SU-DHL-6 (cell line): ENCODE measurements around the gene SLC18A2.

Experiments used
- H2AFZ ChIP-seq: fragments of 200-600 bp; sonication (generic); 2 replicates; pipeline ENCODE4 v1.6.1; 2014; ENCODE audit warnings: low read depth, mild to moderate bottlenecking, moderate library complexity, mixed read lengths, antibody characterized with exemption, low read length; ENCODE audit not compliant: severe bottlenecking
- H3F3A ChIP-seq: fragments of 200-600 bp; shearing (Covaris generic); 2 replicates; pipeline ENCODE4 v1.6.0; 2016; ENCODE audit warnings: antibody characterized with exemption, mild to moderate bottlenecking; ENCODE audit not compliant: insufficient read depth
- H3K27ac ChIP-seq: fragments of 200-600 bp; sonication (generic); 2 replicates; pipeline ENCODE4 v1.5.1; 2016; ENCODE audit warnings: low read depth, mild to moderate bottlenecking, low read length, moderate library complexity, mixed read lengths
- H3K27me3 ChIP-seq: fragments of 200-600 bp; sonication (generic), shearing (Covaris generic); 2 replicates; pipeline ENCODE4 v1.6.0; 2014; ENCODE audit warnings: mild to moderate bottlenecking, low read length
- H3K36me3 ChIP-seq: fragments of 200-600 bp; sonication (generic); 2 replicates; pipeline ENCODE4 v1.6.1; 2014; ENCODE audit warnings: mild to moderate bottlenecking, low read length, mixed read lengths
- H3K4me2 ChIP-seq: fragments of 300-600, 200-600 bp; shearing (Covaris generic), sonication (generic); 2 replicates; pipeline ENCODE4 v1.6.0; 2014; ENCODE audit warnings: low read length, low read depth, mild to moderate bottlenecking; ENCODE audit not compliant: poor library complexity, severe bottlenecking
- H3K4me3 ChIP-seq: fragments of 200-600 bp; sonication (generic); 2 replicates; pipeline ENCODE4 v1.5.1; 2014; ENCODE audit warnings: antibody characterized with exemption, low read length, mild to moderate bottlenecking, mixed read lengths; ENCODE audit not compliant: insufficient read depth, poor library complexity, severe bottlenecking
- H3K79me2 ChIP-seq: fragments of 200-600 bp; sonication (generic); 2 replicates; pipeline ENCODE4 v1.6.1; 2014; ENCODE audit warnings: mild to moderate bottlenecking, low read length, moderate library complexity; ENCODE audit not compliant: insufficient read depth
- H3K9ac ChIP-seq: fragments of 200-600 bp; sonication (generic); 2 replicates; pipeline ENCODE4 v1.7.0; 2014; ENCODE audit warnings: mild to moderate bottlenecking, low read length
- H3K9me2 ChIP-seq: fragments of 200-600 bp; sonication (generic); replicated peaks from 2 replicates; pipeline ENCODE4 v1.6.1; 2014; ENCODE audit warnings: low read length; ENCODE audit not compliant: insufficient read depth
- H3K9me3 ChIP-seq: fragments of 200-600 bp; sonication (generic); 2 replicates; pipeline ENCODE4 v1.6.1; 2014; ENCODE audit warnings: low read length, mixed read lengths; ENCODE audit not compliant: insufficient read depth
- H4K20me1 ChIP-seq: fragments of 200-600 bp; sonication (generic); 2 replicates; pipeline ENCODE4 v1.6.1; 2014; ENCODE audit warnings: low read depth, mild to moderate bottlenecking, antibody characterized with exemption, low read length, moderate library complexity, mixed read lengths
- EZH2phosphoT487 ChIP-seq: fragments of 200-600 bp; sonication (generic), shearing (Covaris generic); conservative IDR thresholded peaks from 2 replicates; pipeline ENCODE4 v1.6.1; 2018; ENCODE audit warnings: mild to moderate bottlenecking, antibody characterized with exemption, low read length, moderate library complexity, mixed read lengths
- TF ChIP-seq, protein P1 (sequence below): fragments of 200-600 bp; sonication (generic); IDR thresholded peaks from one replicate; pipeline ENCODE4 v1.5.1; 2017; ENCODE audit warnings: antibody characterized with exemption, mild to moderate bottlenecking, low read length, moderate library complexity; ENCODE audit not compliant: insufficient read depth, poor library complexity, severe bottlenecking

Gene SLC18A2

DNA sequence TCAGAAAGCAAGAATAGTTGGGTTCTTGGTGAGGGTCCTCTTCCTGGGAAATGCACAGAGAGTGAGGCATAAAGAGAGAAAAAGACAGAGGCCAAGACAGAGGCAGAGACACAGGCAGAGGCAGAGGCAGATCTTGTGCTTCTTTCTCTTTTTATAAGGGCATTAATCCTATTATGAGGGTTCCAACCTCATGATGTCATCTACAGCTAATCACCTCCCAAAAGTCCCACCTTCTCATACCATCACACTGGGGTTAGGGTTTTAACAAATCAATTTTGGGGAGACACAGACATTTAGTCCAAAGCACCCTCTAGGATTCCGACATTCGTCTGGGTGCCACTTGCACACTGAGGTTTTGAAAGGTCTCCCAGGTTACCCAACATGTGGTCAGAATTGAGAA lies 25.8 kb upstream of the SLC18A2 start:
- no peak for TF ChIP-seq EZH2phosphoT487
- TF ChIP-seq, protein P1, sequence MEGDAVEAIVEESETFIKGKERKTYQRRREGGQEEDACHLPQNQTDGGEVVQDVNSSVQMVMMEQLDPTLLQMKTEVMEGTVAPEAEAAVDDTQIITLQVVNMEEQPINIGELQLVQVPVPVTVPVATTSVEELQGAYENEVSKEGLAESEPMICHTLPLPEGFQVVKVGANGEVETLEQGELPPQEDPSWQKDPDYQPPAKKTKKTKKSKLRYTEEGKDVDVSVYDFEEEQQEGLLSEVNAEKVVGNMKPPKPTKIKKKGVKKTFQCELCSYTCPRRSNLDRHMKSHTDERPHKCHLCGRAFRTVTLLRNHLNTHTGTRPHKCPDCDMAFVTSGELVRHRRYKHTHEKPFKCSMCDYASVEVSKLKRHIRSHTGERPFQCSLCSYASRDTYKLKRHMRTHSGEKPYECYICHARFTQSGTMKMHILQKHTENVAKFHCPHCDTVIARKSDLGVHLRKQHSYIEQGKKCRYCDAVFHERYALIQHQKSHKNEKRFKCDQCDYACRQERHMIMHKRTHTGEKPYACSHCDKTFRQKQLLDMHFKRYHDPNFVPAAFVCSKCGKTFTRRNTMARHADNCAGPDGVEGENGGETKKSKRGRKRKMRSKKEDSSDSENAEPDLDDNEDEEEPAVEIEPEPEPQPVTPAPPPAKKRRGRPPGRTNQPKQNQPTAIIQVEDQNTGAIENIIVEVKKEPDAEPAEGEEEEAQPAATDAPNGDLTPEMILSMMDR = no peak
- Histone ChIP-seq H3K27me3 (no peaks in the 10 kb centered on the region), H3K27ac (no peak overlapping the region), H3K4me2 (no peak overlapping the region), H3F3A (no peaks in the 10 kb centered on the region), H2AFZ (no peak overlapping the region), H3K36me3 (no peaks in the 10 kb centered on the region), H3K9ac (no peak overlapping the region), H4K20me1 (no peaks in the 10 kb centered on the region), H3K79me2 (no peaks in the 10 kb centered on the region), H3K4me3 (no peak overlapping the region), H3K9me3 (no peaks in the 10 kb centered on the region), H3K9me2 (no peaks in the 10 kb centered on the region)

DNA sequence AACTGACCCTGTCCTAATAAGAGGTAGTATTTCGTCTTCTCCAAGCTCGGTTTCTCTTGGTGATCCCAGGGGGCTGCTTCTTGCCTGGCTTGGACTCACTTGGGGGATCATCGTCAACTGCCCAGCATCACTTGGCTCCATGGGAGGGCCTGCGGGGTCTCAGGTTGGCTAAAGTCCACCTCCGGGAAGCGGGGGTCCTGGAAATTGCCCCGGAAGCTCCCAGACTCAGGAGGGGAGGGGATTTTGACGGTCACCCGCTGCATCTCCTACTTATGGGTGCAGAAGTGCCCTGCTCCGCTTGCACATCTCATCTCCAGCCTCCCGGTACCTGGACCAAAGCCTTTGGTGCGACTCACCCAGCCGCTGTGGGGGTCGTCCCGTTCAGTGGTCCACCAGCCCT lies 24.9 kb upstream of the SLC18A2 start:
- TF ChIP-seq, protein P1 = no peak
- TF ChIP-seq EZH2phosphoT487 = no peak
- H3K79me2 ChIP-seq = no peaks in the 10 kb centered on the region
- no peaks in the 10 kb centered on the region for H3K9me2 ChIP-seq
- peak overlapping the region; percentile 50 for H3K4me2 ChIP-seq
- no peak overlapping the region for H3K9ac ChIP-seq
- no peaks in the 10 kb centered on the region for H3K9me3 ChIP-seq
- H2AFZ ChIP-seq = peak overlapping the region; percentile 74
- no peak overlapping the region for H3K4me3 ChIP-seq
- H3K27ac ChIP-seq = no peak overlapping the region
- no peaks in the 10 kb centered on the region for H3F3A ChIP-seq
- H4K20me1 ChIP-seq = no peaks in the 10 kb centered on the region
- no peaks in the 10 kb centered on the region for H3K36me3 ChIP-seq
- no peaks in the 10 kb centered on the region for H3K27me3 ChIP-seq

DNA sequence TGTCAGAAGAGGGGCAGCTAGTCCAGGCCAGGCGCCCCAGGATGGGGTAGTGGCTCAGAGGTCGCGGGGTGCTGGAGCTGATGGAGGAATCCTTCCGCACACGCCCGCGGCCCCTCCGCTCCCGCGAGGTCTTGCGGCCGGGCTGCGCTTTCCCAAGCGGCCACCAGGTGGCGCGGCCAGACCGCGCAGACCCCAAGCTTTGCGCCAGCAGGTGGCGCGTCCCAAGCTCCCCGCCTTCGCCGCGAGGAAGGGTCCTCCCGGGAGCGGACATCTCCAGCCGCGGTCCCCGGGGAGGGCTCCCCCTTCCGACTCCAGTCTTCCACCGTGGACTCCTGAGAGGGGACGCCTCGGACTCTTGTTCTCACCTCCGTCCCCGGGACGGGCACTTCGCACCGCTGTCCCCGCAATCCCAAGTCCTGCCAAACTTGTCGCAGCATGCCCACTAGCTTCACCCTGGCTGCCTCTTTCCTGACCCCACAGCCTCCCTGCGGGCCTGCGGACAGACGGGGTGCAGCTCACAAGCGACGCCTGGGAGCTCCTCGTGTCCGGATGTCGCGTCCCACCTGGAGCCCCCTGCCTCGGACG lies 24.2 kb upstream of the SLC18A2 start:
- no peak overlapping the region for H3K27ac ChIP-seq
- H2AFZ ChIP-seq = peak overlapping the region; percentile 74
- H3K27me3 ChIP-seq = no peaks in the 10 kb centered on the region

More for the DNA sequence above, 24.2 kb upstream of the SLC18A2 start:
- peak overlapping the region; percentile 50 for H3K4me2 ChIP-seq
- TF ChIP-seq EZH2phosphoT487 = no peak
- TF ChIP-seq, protein P1 = peak; percentile 77
- H3K79me2 ChIP-seq = no peaks in the 10 kb centered on the region
- no peaks in the 10 kb centered on the region for H3K9me3 ChIP-seq
- H3K4me3 ChIP-seq = no peak overlapping the region
- H3F3A ChIP-seq = no peaks in the 10 kb centered on the region
- H3K9ac ChIP-seq = peak overlapping the region; percentile 23
- no peaks in the 10 kb centered on the region for H3K9me2 ChIP-seq
- H3K36me3 ChIP-seq = no peaks in the 10 kb centered on the region
- no peaks in the 10 kb centered on the region for H4K20me1 ChIP-seq
